Measurements from ENCODE around the gene ADORA2B.

- TF ChIP-seq CTCF (IDR thresholded peaks at IDR 0.05) = no peak
- no peak for TF ChIP-seq POLR2A (IDR thresholded peaks at IDR 0.05)
Measured at GRCh38 chr17:15957206-15957605, 12.3 kb downstream of the ADORA2B start.

Data from right lobe of liver (tissue), 4 donors.